ENCODE data around the gene CBFA2T3. TPM values are rescaled to one million over a fixed set of nuclear protein-coding genes. Genes with fewer than 3 reads are reported as not detected.

CBFA2T3 gene
- total RNA-seq, 1 donor from 2014 or later = 2.4 TPM

- no peaks in the 10 kb centered on the region for H3K36me3 ChIP-seq (ENCODE audit: insufficient read depth, low read length)
- DNase-seq (ENCODE audit: low read depth) = no peak
- Mint-ChIP-seq H3K4me1 (ENCODE audit: low read depth, unreplicated experiment) (no peaks in the 10 kb centered on the region), H3K9me3 (ENCODE audit: unreplicated experiment) (no peaks in the 10 kb centered on the region), H3K36me3 (ENCODE audit: low read depth, unreplicated experiment) (no peaks in the 10 kb centered on the region), H3K4me3 (ENCODE audit: unreplicated experiment) (no peak overlapping the region), H3K27me3 (ENCODE audit: low read depth, unreplicated experiment) (peaks cover 69% of the 10 kb centered on the region), H3K27ac (ENCODE audit: unreplicated experiment) (no peak overlapping the region)
- H3K9me3 ChIP-seq (ENCODE audit: insufficient read depth, low read depth, low read length) = no peaks in the 10 kb centered on the region
- no peak for TF ChIP-seq CTCF (IDR thresholded peaks at IDR 0.05; ENCODE audit: insufficient read depth, low read depth, low read length)
- TF ChIP-seq EZH2 (IDR thresholded peaks at IDR 0.05; ENCODE audit: insufficient read depth, low read length) = no peak
- no peak overlapping the region for H3K4me3 ChIP-seq (ENCODE audit: insufficient read depth, low read depth, low read length)
- H3K4me2 ChIP-seq (ENCODE audit: low read length) = no peak overlapping the region
- FAIRE-seq = no peak
- no peaks in the 10 kb centered on the region for H4K20me1 ChIP-seq (ENCODE audit: insufficient read depth, low read length)
- H3K4me1 ChIP-seq (ENCODE audit: insufficient read depth, low read length) = no peaks in the 10 kb centered on the region
- no peak overlapping the region for H3K27ac ChIP-seq (ENCODE audit: low read depth, low read length)
- H3K79me2 ChIP-seq (ENCODE audit: insufficient read depth, low read length) = no peaks in the 10 kb centered on the region
- H3K27me3 ChIP-seq (ENCODE audit: insufficient read depth, low read length) = peaks cover 28% of the 10 kb centered on the region
- no peak overlapping the region for H2AFZ ChIP-seq (ENCODE audit: low read depth, low read length)
- H3K9ac ChIP-seq (ENCODE audit: low read length) = no peak overlapping the region
Measured at GRCh38 chr16:88948781-88949490, 28.1 kb downstream of the CBFA2T3 start.

GRCh38 chr16:88945473-88945872, 31.5 kb downstream of the CBFA2T3 start:
- Histone ChIP-seq H3K9ac (ENCODE audit: low read length) (no peak overlapping the region), H3K27me3 (ENCODE audit: insufficient read depth, low read length) (peaks cover 38% of the 10 kb centered on the region), H3K36me3 (ENCODE audit: insufficient read depth, low read length) (no peaks in the 10 kb centered on the region), H3K9me3 (ENCODE audit: insufficient read depth, low read depth, low read length) (no peaks in the 10 kb centered on the region), H4K20me1 (ENCODE audit: insufficient read depth, low read length) (no peaks in the 10 kb centered on the region), H3K4me2 (ENCODE audit: low read length) (no peak overlapping the region), H3K79me2 (ENCODE audit: insufficient read depth, low read length) (no peaks in the 10 kb centered on the region), H2AFZ (ENCODE audit: low read depth, low read length) (no peak overlapping the region), H3K4me3 (ENCODE audit: insufficient read depth, low read depth, low read length) (no peak overlapping the region), H3K27ac (ENCODE audit: low read depth, low read length) (no peak overlapping the region), H3K4me1 (ENCODE audit: insufficient read depth, low read length) (no peaks in the 10 kb centered on the region)
- FAIRE-seq = no peak
- Mint-ChIP-seq H3K36me3 (ENCODE audit: low read depth, unreplicated experiment) (no peaks in the 10 kb centered on the region), H3K9me3 (ENCODE audit: unreplicated experiment) (no peaks in the 10 kb centered on the region), H3K4me3 (ENCODE audit: unreplicated experiment) (no peak overlapping the region), H3K27ac (ENCODE audit: unreplicated experiment) (no peak overlapping the region), H3K4me1 (ENCODE audit: low read depth, unreplicated experiment) (no peaks in the 10 kb centered on the region), H3K27me3 (ENCODE audit: low read depth, unreplicated experiment) (peaks cover 57% of the 10 kb centered on the region)
- no peak for DNase-seq (ENCODE audit: low read depth)
- TF ChIP-seq CTCF (IDR thresholded peaks at IDR 0.05; ENCODE audit: insufficient read depth, low read depth, low read length) = no peak
- no peak for TF ChIP-seq EZH2 (IDR thresholded peaks at IDR 0.05; ENCODE audit: insufficient read depth, low read length)

GRCh38 chr16:88943741-88944140, 33.3 kb downstream of the CBFA2T3 start:
- H3K9ac ChIP-seq (ENCODE audit: low read length) = no peak overlapping the region
- H3K27me3 Mint-ChIP-seq (ENCODE audit: low read depth, unreplicated experiment) = peaks cover 56% of the 10 kb centered on the region
- no peaks in the 10 kb centered on the region for H3K36me3 ChIP-seq (ENCODE audit: insufficient read depth, low read length)
- H3K4me1 ChIP-seq (ENCODE audit: insufficient read depth, low read length) = no peaks in the 10 kb centered on the region
- DNase-seq (ENCODE audit: low read depth) = no peak
- no peak overlapping the region for H3K27ac Mint-ChIP-seq (ENCODE audit: unreplicated experiment)
- FAIRE-seq = no peak
- H3K27me3 ChIP-seq (ENCODE audit: insufficient read depth, low read length) = peaks cover 51% of the 10 kb centered on the region
- no peak for TF ChIP-seq EZH2 (IDR thresholded peaks at IDR 0.05; ENCODE audit: insufficient read depth, low read length)
- TF ChIP-seq CTCF (IDR thresholded peaks at IDR 0.05; ENCODE audit: insufficient read depth, low read depth, low read length) = no peak
- no peaks in the 10 kb centered on the region for H3K36me3 Mint-ChIP-seq (ENCODE audit: low read depth, unreplicated experiment)
- no peaks in the 10 kb centered on the region for H4K20me1 ChIP-seq (ENCODE audit: insufficient read depth, low read length)
- H3K4me2 ChIP-seq (ENCODE audit: low read length) = no peak overlapping the region
- H3K4me1 Mint-ChIP-seq (ENCODE audit: low read depth, unreplicated experiment) = no peaks in the 10 kb centered on the region
- no peak overlapping the region for H2AFZ ChIP-seq (ENCODE audit: low read depth, low read length)
- H3K4me3 Mint-ChIP-seq (ENCODE audit: unreplicated experiment) = no peak overlapping the region
- H3K9me3 Mint-ChIP-seq (ENCODE audit: unreplicated experiment) = no peaks in the 10 kb centered on the region
- H3K79me2 ChIP-seq (ENCODE audit: insufficient read depth, low read length) = no peaks in the 10 kb centered on the region
- no peaks in the 10 kb centered on the region for H3K9me3 ChIP-seq (ENCODE audit: insufficient read depth, low read depth, low read length)
- H3K27ac ChIP-seq (ENCODE audit: low read depth, low read length) = no peak overlapping the region
- no peak overlapping the region for H3K4me3 ChIP-seq (ENCODE audit: insufficient read depth, low read depth, low read length)

Measured in astrocyte (in vitro differentiated cells and primary cell).